ENCODE measurements around the gene CHST7.

DNA sequence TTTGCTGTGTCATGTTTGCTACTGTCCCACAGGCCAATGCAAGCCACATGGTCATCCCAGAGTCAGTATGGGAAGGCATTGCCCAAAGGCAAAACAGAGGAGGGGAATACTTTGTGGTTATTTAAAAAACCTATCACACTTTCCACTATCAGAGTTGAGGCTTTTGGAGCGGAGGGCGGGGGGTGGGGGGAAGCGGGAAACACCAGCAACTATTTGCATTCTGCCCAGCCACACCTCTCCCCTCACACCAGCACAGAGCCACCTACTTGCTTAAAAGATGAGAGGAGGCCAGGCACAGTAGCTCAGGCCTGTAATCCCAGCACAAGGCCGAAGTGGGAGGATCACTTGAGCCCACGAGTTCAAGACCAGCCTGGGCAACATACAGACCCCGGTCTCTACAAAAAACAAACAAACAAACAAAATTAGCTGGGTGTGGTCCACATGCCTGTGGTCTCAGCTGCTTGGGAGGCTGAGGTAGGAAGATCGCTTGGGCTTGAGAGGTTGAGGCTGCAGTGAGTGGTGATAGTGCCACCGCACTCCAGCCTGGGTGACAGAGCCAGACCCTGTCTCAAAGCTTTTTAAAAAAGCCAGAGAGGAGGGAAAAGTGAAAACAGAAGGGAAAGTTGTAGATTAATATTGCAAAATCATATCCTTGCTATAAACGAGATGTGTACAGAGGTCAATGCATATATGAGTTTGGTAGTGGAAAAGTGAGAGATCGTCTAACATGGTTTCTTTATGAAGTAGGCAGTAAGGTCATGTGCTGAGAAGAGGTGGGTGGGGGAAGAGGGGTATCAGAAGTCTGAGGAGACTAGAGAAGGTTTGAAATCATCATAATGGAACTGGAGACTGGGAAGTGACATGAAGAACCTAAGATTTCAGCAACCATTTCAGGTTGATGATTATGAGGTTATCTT is 1.9 kb upstream of the CHST7 start:
- no peak for TF ChIP-seq POLR2A (IDR thresholded peaks at IDR 0.05)
- TF ChIP-seq, protein P1, sequence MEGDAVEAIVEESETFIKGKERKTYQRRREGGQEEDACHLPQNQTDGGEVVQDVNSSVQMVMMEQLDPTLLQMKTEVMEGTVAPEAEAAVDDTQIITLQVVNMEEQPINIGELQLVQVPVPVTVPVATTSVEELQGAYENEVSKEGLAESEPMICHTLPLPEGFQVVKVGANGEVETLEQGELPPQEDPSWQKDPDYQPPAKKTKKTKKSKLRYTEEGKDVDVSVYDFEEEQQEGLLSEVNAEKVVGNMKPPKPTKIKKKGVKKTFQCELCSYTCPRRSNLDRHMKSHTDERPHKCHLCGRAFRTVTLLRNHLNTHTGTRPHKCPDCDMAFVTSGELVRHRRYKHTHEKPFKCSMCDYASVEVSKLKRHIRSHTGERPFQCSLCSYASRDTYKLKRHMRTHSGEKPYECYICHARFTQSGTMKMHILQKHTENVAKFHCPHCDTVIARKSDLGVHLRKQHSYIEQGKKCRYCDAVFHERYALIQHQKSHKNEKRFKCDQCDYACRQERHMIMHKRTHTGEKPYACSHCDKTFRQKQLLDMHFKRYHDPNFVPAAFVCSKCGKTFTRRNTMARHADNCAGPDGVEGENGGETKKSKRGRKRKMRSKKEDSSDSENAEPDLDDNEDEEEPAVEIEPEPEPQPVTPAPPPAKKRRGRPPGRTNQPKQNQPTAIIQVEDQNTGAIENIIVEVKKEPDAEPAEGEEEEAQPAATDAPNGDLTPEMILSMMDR (IDR thresholded peaks at IDR 0.05) = no peak
